RWPE2 (cell line): Measurements from ENCODE around the gene DMRTA2.

Experiments used
- ATAC-seq: fragments of 200-7000 bp; cut with Tn5 transposase; 3 replicates; pipeline ENCODE4 v1.9.1; 2021; ENCODE audit warnings: low read depth
- DNase-seq: peaks from one replicate; pipeline ENCODE4 v3.0.0-alpha.2; 2020; ENCODE audit warnings: low spot score
- H3K27ac ChIP-seq: fragments of 450-650 bp; 2 replicates; pipeline ENCODE4 v1.5.1; 2017; ENCODE audit warnings: mild to moderate bottlenecking; ENCODE audit not compliant: poor library complexity, severe bottlenecking
- H3K27me3 ChIP-seq: fragments of 250-450 bp; sonication (Bioruptor Pico); 2 replicates; pipeline ENCODE4 v1.5.1; 2021; ENCODE audit warnings: mild to moderate bottlenecking, moderate library complexity; ENCODE audit not compliant: insufficient read depth, poor library complexity, severe bottlenecking
- H3K36me3 ChIP-seq: fragments of 250-450 bp; sonication (Bioruptor Pico); 2 replicates; pipeline ENCODE4 v1.5.1; 2020; ENCODE audit warnings: low read depth, mild to moderate bottlenecking, moderate library complexity
- H3K4me1 ChIP-seq: fragments of 250-450 bp; sonication (Bioruptor Pico); 2 replicates; pipeline ENCODE4 v1.5.1; 2021; ENCODE audit warnings: mild to moderate bottlenecking, moderate library complexity; ENCODE audit not compliant: insufficient read depth, poor library complexity, severe bottlenecking
- H3K4me3 ChIP-seq: fragments of 250-450 bp; sonication (Bioruptor Pico); 2 replicates; pipeline ENCODE4 v1.5.1; 2021; ENCODE audit warnings: mild to moderate bottlenecking, moderate library complexity; ENCODE audit not compliant: severe bottlenecking
- H3K9me3 ChIP-seq: fragments of 250-450 bp; sonication (Bioruptor Pico); 2 replicates; pipeline ENCODE4 v1.5.1; 2021; ENCODE audit warnings: mild to moderate bottlenecking, moderate library complexity; ENCODE audit not compliant: severe bottlenecking
- TF ChIP-seq, protein P1 (sequence below): fragments of 450-650 bp; IDR thresholded peaks from one replicate; pipeline ENCODE4 v1.5.1; 2017; ENCODE audit warnings: mild to moderate bottlenecking, moderate library complexity; ENCODE audit not compliant: poor library complexity, severe bottlenecking

Gene DMRTA2

DNA sequence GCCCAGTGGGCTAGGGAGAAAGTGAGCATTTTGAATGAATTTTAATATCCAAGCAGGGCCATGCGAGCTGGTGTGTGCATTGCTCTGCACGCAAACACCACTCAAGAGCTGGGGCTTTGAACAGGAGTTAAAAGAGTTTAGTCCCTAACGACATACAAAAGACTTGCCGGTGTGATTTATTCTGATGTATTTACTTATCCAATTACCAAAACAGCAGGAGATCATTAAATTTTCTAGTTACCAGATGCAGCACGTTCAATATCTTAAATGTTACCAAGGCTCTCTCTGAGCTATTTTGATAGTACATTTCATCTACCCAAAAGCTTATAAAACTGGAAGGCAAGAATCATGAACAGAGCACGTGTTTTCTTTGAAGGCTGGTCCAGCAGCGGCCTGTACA lies 30.0 kb upstream of the DMRTA2 start:
- Histone ChIP-seq H3K4me3 (no peak overlapping the region), H3K9me3 (no peaks in the 10 kb centered on the region), H3K4me1 (no peaks in the 10 kb centered on the region), H3K36me3 (no peaks in the 10 kb centered on the region; the same call in 1 of the 2 replicates), H3K27me3 (no peaks in the 10 kb centered on the region), H3K27ac (no peak overlapping the region)
- DNase-seq = no peak
- no peak for ATAC-seq
- TF ChIP-seq, protein P1, sequence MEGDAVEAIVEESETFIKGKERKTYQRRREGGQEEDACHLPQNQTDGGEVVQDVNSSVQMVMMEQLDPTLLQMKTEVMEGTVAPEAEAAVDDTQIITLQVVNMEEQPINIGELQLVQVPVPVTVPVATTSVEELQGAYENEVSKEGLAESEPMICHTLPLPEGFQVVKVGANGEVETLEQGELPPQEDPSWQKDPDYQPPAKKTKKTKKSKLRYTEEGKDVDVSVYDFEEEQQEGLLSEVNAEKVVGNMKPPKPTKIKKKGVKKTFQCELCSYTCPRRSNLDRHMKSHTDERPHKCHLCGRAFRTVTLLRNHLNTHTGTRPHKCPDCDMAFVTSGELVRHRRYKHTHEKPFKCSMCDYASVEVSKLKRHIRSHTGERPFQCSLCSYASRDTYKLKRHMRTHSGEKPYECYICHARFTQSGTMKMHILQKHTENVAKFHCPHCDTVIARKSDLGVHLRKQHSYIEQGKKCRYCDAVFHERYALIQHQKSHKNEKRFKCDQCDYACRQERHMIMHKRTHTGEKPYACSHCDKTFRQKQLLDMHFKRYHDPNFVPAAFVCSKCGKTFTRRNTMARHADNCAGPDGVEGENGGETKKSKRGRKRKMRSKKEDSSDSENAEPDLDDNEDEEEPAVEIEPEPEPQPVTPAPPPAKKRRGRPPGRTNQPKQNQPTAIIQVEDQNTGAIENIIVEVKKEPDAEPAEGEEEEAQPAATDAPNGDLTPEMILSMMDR = no peak

DNA sequence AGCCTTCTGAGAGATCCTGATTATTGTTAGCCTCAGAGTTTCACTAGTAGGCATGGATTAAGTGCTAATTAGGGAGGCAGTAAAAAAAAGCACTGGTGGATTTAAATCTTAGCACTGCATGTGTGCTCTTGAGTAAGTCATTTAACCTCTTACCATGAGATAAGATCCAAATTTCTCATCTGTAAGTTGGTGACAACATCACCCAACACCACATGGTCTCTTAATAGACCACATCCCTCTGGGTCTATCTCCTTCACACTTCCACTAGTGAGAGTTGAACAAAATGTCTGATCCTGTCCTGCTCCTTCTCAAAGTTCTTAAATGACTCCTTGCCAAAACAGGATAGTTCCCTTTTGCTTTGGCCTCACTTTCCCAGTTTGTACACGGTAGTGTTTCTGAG lies 29.5 kb upstream of the DMRTA2 start:
- H3K36me3 ChIP-seq = no peaks in the 10 kb centered on the region; the same call in 1 of the 2 replicates
- H3K4me3 ChIP-seq = no peak overlapping the region
- no peaks in the 10 kb centered on the region for H3K9me3 ChIP-seq
- no peak overlapping the region for H3K27ac ChIP-seq
- TF ChIP-seq, protein P1 = no peak
- no peak for DNase-seq
- H3K4me1 ChIP-seq = no peaks in the 10 kb centered on the region
- ATAC-seq = no peak
- H3K27me3 ChIP-seq = no peaks in the 10 kb centered on the region

DNA sequence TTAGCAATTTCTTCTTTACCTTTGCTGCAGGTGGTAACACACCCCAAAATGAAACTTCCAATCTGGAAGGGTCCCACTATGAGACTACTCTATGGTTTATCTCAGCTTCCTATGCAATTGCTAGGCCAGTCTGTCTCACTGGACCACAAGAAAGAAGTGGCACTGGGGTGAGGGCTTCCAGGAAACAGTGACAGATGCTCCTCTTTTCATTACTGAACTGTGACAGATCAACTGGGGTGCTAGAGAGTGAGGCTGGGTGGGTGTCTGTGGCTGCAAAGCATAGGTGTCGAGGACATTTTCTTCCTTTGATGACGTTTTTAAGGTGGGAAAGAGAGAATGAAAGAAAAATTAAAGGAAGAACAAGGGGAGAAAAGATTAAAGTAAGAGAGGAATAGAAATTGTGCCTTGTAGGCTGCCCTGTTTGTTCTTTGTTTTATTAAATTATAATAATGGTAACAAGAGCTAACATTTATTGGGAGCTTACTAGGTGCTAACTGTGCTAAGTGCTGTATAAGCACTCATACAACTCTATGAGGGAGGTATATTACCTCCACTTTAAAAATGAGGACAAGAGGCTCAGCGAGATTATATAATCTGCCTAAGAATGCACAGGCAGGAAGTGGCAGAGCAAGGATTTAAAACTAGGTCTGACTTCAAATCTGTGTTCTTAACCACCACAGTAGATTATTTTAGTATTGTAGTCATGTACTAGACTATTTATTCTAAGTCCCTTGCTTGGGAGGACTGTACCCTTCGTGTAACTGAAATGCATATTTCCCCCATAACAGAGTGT lies 27.8 kb upstream of the DMRTA2 start:
- Histone ChIP-seq H3K36me3 (no peaks in the 10 kb centered on the region; the same call in 1 of the 2 replicates), H3K27ac (no peak overlapping the region), H3K4me1 (no peaks in the 10 kb centered on the region), H3K4me3 (no peak overlapping the region), H3K9me3 (no peaks in the 10 kb centered on the region), H3K27me3 (no peaks in the 10 kb centered on the region)
- DNase-seq (no peak), ATAC-seq (no peak)
- TF ChIP-seq, protein P1 = no peak

DNA sequence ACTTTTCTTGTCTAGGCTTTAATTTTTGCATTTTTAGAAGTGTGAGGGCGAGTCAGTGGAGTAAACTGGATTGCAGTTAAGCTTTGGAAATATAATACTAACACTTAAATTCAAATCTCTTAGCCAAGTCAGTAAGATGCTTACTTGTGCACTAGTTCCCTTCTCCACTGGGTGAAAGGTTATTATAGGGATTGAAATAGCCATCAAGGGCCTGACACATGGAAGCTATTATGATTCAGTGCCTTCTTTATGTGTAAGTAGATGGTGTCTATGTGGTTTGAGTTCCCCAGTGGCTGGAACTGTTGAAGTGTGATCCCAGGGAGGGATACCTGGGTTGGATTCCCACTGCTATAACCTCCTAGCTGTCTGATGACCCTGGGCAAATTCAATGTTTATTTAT lies 24.7 kb upstream of the DMRTA2 start:
- ATAC-seq = no peak

More for the DNA sequence above, 24.7 kb upstream of the DMRTA2 start:
- Histone ChIP-seq H3K27me3 (no peaks in the 10 kb centered on the region), H3K36me3 (no peaks in the 10 kb centered on the region; the same call in 1 of the 2 replicates), H3K27ac (no peak overlapping the region), H3K4me3 (no peak overlapping the region), H3K9me3 (no peaks in the 10 kb centered on the region), H3K4me1 (no peaks in the 10 kb centered on the region)
- TF ChIP-seq, protein P1 = no peak
- no peak for DNase-seq
